HEK293T (cell line): ENCODE data around the gene SORBS2.

Experiments
- ARNT ChIP-seq: fragments of 450-650 bp; IDR thresholded peaks from 2 replicates; pipeline ENCODE4 v1.6.1; 2017; ENCODE audit warnings: mild to moderate bottlenecking
- BHLHE40 ChIP-seq: fragments of 450-650 bp; IDR thresholded peaks from 2 replicates; pipeline ENCODE4 v1.6.1; 2016; ENCODE audit warnings: mild to moderate bottlenecking, moderate library complexity, borderline replicate concordance
- CTBP1 ChIP-seq: fragments of 450-650 bp; IDR thresholded peaks from 2 replicates; pipeline ENCODE4 v1.6.1; 2016; ENCODE audit warnings: borderline replicate concordance
- ELF4 ChIP-seq: fragments of 450-650 bp; IDR thresholded peaks from 2 replicates; pipeline ENCODE4 v1.6.1; 2017; ENCODE audit warnings: antibody characterized with exemption
- FOXM1 ChIP-seq: fragments of 450-650 bp; IDR thresholded peaks from 2 replicates; pipeline ENCODE4 v1.6.1; 2017; ENCODE audit warnings: mild to moderate bottlenecking, borderline replicate concordance
- L3MBTL2 ChIP-seq: fragments of 450-650 bp; conservative IDR thresholded peaks from 2 replicates; pipeline ENCODE4 v1.6.1; 2016; ENCODE audit warnings: mild to moderate bottlenecking
- SP1 ChIP-seq: fragments of 450-650 bp; IDR thresholded peaks from 2 replicates; pipeline ENCODE4 v1.6.1; 2017
- SUZ12 ChIP-seq: fragments of 450-650 bp; IDR thresholded peaks from 2 replicates; pipeline ENCODE4 v1.6.1; 2016; ENCODE audit warnings: mild to moderate bottlenecking
- ZNF384 ChIP-seq: fragments of 450-650 bp; IDR thresholded peaks from 2 replicates; pipeline ENCODE4 v1.6.1; 2016

- TF ChIP-seq CTBP1: no peak
- no peak for TF ChIP-seq SUZ12
- no peak for TF ChIP-seq SP1
- TF ChIP-seq ZNF384: no peak
- no peak for TF ChIP-seq ARNT
- TF ChIP-seq ELF4: no peak
- no peak for TF ChIP-seq BHLHE40
- TF ChIP-seq FOXM1: no peak
- no peak for TF ChIP-seq L3MBTL2
These were observed 11.6 kb downstream of the SORBS2 start for GRCh38 chr4:185800266-185800945.
